ACC112 (cell line): ENCODE measurements around the gene SORCS2.

Experiments
- H2AFZ ChIP-seq: fragments of 200-600 bp; sonication (generic); one replicate; pipeline ENCODE4 v1.6.0; 2017; ENCODE audit warnings: antibody characterized with exemption, low read length; ENCODE audit not compliant: unreplicated experiment
- H3K27ac ChIP-seq: fragments of 200-600 bp; sonication (generic); 2 replicates; pipeline ENCODE4 v1.5.1; 2014; ENCODE audit warnings: low read depth, mild to moderate bottlenecking, antibody characterized with exemption, low read length, moderate library complexity
- H3K27me3 ChIP-seq: fragments of 200-600 bp; sonication (generic); 2 replicates; pipeline ENCODE4 v1.6.1; 2014; ENCODE audit warnings: mild to moderate bottlenecking, antibody characterized with exemption, low read length, moderate library complexity, mixed read lengths; ENCODE audit not compliant: insufficient read depth
- H3K36me3 ChIP-seq: fragments of 200-600 bp; sonication (generic); 2 replicates; pipeline ENCODE4 v1.6.1; 2016; ENCODE audit warnings: mild to moderate bottlenecking, antibody characterized with exemption, low read length, moderate library complexity, mixed read lengths; ENCODE audit not compliant: insufficient read depth
- H3K4me1 ChIP-seq: fragments of 200-600 bp; sonication (generic); one replicate; pipeline ENCODE4 v1.6.1; 2016; ENCODE audit warnings: low read length, mixed read lengths; ENCODE audit not compliant: insufficient read depth, unreplicated experiment, control insufficient read depth
- H3K4me3 ChIP-seq: fragments of 200-600 bp; sonication (generic); 2 replicates; pipeline ENCODE4 v1.5.1; 2014; ENCODE audit warnings: mild to moderate bottlenecking, low read depth, low read length
- H3K79me2 ChIP-seq: fragments of 200-600 bp; sonication (generic); one replicate; pipeline ENCODE4 v1.6.0; 2016; ENCODE audit warnings: low read length; ENCODE audit not compliant: control insufficient read depth, unreplicated experiment, insufficient read depth

The SORCS2 gene

DNA sequence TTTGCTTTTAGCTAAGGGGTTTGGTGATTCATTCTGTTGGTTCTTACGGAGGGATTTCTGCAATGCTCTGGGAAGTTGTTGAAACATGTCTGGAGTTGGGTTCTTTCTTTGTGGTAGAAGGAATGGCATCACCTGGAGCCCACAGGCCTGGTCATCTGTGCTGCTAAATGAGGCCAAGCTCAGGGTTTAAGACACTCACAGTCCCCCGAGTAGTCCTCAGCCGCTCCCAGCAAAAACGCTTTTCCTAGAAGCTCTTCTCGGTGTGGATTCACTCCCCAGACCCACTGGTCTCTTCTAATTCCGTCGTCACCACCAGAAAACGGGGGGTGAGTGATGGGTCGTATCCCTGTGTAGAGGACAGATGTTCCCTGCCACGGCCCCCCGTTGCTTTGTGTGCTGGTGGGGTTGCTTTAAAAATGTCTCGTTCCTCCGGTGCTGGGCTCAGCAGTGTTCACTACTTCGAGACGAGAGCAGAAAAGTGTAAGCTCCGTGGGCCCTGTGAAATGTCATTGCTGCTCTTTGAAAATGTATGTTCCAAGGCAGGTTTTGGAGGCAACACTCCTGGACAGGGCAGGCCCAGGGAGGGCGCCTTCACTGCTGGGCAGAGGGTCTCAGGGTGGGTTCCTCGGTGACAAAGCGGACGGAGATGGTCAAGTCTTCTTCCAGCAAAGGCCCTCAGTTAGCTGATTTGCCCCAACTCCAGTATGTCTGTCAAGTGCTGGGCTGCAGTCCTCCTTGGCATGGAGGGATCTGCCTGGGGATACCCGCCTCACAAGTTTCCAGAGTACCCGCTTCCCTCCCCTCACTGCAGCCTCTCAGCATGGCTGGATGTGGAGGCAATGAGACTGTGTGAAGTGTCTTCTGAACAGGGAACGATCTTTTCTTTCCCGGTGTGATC is 205.1 kb downstream of the SORCS2 start:
- H3K36me3 ChIP-seq, result no peaks in the 10 kb centered on the region
- H3K4me3 ChIP-seq, result no peak overlapping the region
- peaks cover 65% of the 10 kb centered on the region for H3K27me3 ChIP-seq
- H3K79me2 ChIP-seq, result no peaks in the 10 kb centered on the region
- H2AFZ ChIP-seq, result no peak overlapping the region
- no peak overlapping the region for H3K27ac ChIP-seq
- no peaks in the 10 kb centered on the region for H3K4me1 ChIP-seq

DNA sequence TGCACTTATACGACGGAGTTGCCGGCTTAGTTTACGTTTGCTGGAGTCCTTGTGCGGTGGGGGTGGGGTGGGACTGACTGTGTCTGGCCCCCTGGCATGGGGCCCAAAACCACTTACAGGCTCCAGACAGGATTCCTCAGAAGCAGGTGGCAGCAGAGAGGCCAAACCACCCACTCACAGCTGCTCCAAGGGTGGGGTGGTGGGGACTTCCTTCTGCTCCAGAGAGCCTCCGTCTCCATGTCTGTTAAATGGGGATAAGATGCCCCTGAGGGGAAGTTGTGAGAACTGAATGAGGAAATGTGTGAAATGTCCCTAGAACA is 205.7 kb downstream of the SORCS2 start:
- H3K36me3 ChIP-seq, result no peaks in the 10 kb centered on the region
- no peak overlapping the region for H2AFZ ChIP-seq
- peaks cover 65% of the 10 kb centered on the region for H3K27me3 ChIP-seq
- H3K4me1 ChIP-seq, result no peaks in the 10 kb centered on the region
- no peaks in the 10 kb centered on the region for H3K79me2 ChIP-seq
- no peak overlapping the region for H3K4me3 ChIP-seq
- no peak overlapping the region for H3K27ac ChIP-seq

DNA sequence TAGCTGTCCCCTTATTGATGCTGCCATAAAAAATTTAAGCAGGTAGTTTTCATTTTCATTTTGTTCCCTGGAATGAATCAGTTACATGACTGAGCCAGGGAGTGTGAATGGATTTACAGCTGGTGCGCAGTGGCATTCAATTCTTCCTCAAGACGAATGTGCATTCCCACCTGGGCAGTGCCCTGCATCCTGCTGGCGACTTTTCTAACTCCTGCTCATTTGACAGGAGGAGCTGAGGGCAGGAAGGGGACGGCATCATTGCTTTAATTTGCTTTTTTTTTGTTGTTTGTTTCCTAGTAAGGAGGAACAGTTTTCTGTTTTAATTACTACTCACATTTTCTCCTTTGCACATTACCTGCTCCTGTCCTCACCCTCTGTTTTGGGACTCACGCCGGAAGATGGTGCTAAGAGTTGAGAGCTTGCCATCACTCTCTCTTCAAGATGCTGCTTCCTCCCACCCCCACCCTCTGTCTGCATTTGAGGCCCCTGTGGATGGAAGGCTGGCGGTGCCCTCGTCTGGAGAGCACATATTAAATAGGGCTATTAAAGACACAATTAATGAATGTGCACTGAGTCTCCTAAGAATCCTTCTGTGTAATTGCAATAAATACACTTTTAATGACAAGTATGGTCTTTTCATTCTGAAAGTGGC is 206.6 kb downstream of the SORCS2 start:
- Histone ChIP-seq H3K4me1 (no peaks in the 10 kb centered on the region), H3K4me3 (no peak overlapping the region), H3K79me2 (no peaks in the 10 kb centered on the region), H3K27ac (no peak overlapping the region), H2AFZ (no peak overlapping the region), H3K36me3 (no peaks in the 10 kb centered on the region), H3K27me3 (peaks cover 61% of the 10 kb centered on the region)

DNA sequence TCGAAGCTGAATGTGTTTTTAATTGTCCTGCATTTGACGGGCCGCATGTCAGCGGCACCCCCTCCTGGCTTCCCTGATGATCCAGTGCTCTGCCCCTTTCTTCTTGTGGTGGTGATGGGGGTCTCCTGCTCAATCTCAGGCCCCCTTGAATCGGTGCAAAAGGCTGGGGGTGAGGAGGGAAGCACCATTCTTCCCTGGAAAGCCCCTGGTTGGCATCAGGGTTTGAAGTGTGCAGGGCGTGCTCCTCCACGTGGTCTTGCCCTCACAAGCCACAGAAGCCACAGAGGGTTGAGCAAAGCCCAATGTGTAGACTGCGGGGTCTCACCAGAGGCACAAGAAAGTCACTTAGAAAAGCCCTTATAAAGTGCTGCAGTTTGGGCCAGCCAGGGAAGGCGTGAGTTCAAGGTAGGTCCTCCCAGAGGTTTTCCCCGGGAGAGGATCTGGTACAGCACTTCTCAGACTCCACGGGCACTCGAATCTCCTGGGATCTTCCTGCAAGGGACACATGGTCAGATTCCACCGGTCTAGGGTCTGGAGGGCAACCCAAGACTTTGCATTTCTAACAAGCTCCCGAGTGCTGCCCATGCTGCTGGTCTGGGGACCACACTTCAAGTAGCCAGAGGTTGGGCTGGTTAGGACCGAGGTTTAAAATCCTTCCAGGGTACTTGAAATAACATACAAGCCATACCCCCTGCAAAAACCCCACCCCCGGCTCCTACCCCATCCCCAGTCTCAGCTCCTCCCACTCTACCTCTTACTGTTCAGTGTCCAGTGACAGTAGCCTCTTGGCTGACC is 207.3 kb downstream of the SORCS2 start:
- no peaks in the 10 kb centered on the region for H3K79me2 ChIP-seq
- H3K4me1 ChIP-seq, result no peaks in the 10 kb centered on the region
- no peaks in the 10 kb centered on the region for H3K36me3 ChIP-seq
- no peak overlapping the region for H3K27ac ChIP-seq
- no peak overlapping the region for H3K4me3 ChIP-seq
- H3K27me3 ChIP-seq, result peaks cover 61% of the 10 kb centered on the region
- no peak overlapping the region for H2AFZ ChIP-seq

DNA sequence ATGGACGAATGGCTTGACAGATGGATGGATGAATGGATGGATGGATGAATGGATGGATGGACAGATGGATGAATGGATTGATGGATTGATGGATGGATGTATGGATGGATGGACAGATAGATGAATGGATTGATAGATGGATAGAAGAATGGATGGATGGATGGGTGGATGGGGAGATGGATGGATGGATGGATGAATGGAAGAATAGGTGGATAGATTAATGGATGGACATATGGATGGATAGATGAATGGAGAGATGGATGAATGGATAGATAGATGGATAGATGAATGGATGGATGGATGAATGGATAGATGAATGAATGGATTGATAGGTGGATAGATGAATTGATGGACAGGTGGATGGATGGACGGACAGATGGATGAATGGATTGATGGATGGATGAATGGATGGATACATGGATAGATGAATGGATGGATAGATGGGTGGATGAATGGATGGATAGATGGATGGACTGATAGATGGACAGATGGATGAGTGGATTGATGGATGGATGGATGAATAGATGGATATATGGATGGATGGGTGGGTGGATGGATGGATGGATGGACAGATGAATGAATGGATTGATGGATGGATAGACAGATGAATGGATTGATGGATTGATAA is 208.4 kb downstream of the SORCS2 start:
- H3K27me3 ChIP-seq, result peaks cover 67% of the 10 kb centered on the region
- no peak overlapping the region for H2AFZ ChIP-seq
- no peak overlapping the region for H3K4me3 ChIP-seq
- H3K79me2 ChIP-seq, result no peaks in the 10 kb centered on the region
- H3K36me3 ChIP-seq, result no peaks in the 10 kb centered on the region
- H3K27ac ChIP-seq, result no peak overlapping the region
- H3K4me1 ChIP-seq, result no peaks in the 10 kb centered on the region

DNA sequence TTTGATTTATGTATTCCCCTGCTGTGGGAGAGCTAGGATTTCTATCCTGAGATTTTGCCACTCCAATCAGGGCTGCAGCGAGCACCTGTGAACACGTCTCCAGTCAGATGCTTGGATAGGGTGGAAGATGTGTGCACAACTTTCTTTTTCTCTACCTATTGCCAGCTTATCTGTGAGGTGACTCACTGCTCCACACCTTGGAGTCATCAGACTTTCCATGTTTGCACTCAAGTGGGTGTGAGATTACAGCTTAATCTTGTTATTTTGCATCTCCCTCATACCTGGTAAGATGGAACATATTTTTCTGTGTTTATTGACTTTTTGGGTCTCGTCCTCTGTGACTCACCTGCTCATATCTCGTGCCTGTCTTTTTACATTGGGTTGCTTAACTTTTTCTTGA is 210.2 kb downstream of the SORCS2 start:
- H2AFZ ChIP-seq, result no peak overlapping the region

DNA sequence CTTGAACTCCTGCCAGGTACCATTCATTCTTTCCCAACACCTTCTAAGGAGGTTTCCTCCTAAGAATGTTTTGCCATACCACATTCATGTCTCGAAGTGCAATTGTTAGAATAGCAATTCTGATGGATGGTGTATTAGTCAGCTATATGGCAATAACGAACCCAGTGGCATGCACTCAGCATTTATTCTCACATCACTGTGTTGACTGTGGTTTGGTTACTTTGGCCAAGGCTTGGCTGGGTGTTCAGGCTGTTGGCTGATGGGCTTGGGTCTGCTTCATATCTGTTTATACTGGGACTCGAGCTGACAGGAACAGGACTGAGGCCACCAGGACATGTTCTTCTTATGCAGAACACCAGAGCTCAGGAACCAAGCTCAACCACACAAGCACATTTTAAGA is 210.7 kb downstream of the SORCS2 start:
- Histone ChIP-seq H3K4me1 (no peaks in the 10 kb centered on the region), H3K27ac (no peak overlapping the region), H3K4me3 (no peak overlapping the region), H3K36me3 (no peaks in the 10 kb centered on the region), H2AFZ (no peak overlapping the region), H3K79me2 (no peaks in the 10 kb centered on the region), H3K27me3 (peaks cover 73% of the 10 kb centered on the region)

More for the DNA sequence above, 210.2 kb downstream of the SORCS2 start:
- no peak overlapping the region for H3K4me3 ChIP-seq
- no peaks in the 10 kb centered on the region for H3K4me1 ChIP-seq
- no peak overlapping the region for H3K27ac ChIP-seq
- H3K79me2 ChIP-seq, result no peaks in the 10 kb centered on the region
- peaks cover 74% of the 10 kb centered on the region for H3K27me3 ChIP-seq
- no peaks in the 10 kb centered on the region for H3K36me3 ChIP-seq

DNA sequence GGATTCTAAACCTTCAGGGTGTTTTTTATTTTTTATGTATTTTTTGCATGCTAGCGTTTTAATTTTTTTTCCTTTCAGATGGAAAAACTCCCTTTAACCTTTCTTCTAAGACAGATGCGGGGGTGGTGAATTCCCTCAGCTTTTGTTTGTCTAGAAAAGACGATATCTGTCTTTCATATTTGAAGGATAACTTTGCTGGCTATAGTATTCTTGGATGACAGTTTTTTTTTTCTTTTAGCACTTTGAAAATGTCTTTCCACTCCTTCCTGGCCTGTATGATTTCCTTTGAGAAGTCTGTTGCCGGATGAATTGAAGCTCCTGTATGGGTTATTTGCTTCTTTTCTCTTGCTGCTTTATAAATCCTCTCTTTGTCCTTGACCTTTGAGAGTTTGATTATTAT is 215.8 kb downstream of the SORCS2 start:
- Histone ChIP-seq H3K36me3 (no peaks in the 10 kb centered on the region), H3K4me1 (no peaks in the 10 kb centered on the region), H3K4me3 (no peak overlapping the region), H3K79me2 (no peaks in the 10 kb centered on the region), H3K27ac (no peak overlapping the region), H3K27me3 (peaks cover 75% of the 10 kb centered on the region), H2AFZ (no peak overlapping the region)

DNA sequence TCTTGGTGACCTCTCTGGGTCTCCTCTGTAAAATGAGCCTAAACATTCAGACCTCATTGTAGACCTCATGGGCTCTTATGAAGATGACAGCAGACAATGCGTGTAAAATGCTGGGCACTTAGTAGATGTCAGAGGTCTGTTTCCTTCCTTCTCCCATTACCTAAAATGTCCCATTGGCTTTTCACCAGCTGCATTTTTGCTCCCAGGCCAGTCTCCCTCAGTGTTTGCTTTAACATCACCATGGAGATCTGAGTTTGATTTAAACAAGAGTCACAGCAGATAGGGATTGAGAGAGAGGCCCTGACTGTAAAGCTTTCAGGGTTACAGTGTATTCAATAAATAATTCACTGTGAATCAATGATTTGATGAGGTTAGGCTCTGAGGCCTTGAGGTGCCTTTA is 218.1 kb downstream of the SORCS2 start:
- H3K27me3 ChIP-seq, result peaks cover 66% of the 10 kb centered on the region
- H2AFZ ChIP-seq, result no peak overlapping the region
- no peaks in the 10 kb centered on the region for H3K4me1 ChIP-seq
- no peak overlapping the region for H3K4me3 ChIP-seq
- H3K79me2 ChIP-seq, result no peaks in the 10 kb centered on the region
- no peaks in the 10 kb centered on the region for H3K36me3 ChIP-seq
- H3K27ac ChIP-seq, result no peak overlapping the region

DNA sequence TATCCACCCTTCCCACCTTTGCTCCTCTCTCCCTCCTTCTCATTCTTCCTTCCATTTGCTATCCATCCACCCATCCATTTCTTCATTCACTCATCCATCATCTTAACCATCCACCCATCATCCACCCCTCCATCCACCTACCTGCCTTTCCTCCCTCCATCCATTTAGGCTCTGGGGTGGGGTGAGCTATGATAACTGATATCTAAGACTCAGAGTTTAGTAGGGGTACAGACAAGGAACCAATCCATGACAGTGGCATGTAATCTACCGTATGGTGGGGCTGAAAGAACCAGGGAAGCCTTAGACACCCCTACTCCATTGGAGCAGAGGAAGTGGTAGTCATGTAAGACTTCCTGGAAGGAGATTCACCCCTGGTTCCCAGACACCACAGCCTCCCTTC is 219.2 kb downstream of the SORCS2 start:
- H3K27me3 ChIP-seq, result peaks cover 56% of the 10 kb centered on the region
- H3K36me3 ChIP-seq, result no peaks in the 10 kb centered on the region
- no peaks in the 10 kb centered on the region for H3K79me2 ChIP-seq

More for the DNA sequence above, 219.2 kb downstream of the SORCS2 start:
- H2AFZ ChIP-seq, result no peak overlapping the region
- H3K4me1 ChIP-seq, result no peaks in the 10 kb centered on the region
- no peak overlapping the region for H3K27ac ChIP-seq
- H3K4me3 ChIP-seq, result no peak overlapping the region
